ENCODE data around the gene MACO1. TPM values are rescaled to one million over a fixed set of nuclear protein-coding genes. Genes with fewer than 3 reads are reported as not detected.
"Not testable (repeated sequence)": the region's sequence is repeated elsewhere in the genome, so short reads cannot be mapped to it uniquely, and the experiment has no call there.

MACO1 gene
- total RNA-seq, 4 donors from 2014 or later: 25.6 to 31.8 (median 28.7) TPM

DNA sequence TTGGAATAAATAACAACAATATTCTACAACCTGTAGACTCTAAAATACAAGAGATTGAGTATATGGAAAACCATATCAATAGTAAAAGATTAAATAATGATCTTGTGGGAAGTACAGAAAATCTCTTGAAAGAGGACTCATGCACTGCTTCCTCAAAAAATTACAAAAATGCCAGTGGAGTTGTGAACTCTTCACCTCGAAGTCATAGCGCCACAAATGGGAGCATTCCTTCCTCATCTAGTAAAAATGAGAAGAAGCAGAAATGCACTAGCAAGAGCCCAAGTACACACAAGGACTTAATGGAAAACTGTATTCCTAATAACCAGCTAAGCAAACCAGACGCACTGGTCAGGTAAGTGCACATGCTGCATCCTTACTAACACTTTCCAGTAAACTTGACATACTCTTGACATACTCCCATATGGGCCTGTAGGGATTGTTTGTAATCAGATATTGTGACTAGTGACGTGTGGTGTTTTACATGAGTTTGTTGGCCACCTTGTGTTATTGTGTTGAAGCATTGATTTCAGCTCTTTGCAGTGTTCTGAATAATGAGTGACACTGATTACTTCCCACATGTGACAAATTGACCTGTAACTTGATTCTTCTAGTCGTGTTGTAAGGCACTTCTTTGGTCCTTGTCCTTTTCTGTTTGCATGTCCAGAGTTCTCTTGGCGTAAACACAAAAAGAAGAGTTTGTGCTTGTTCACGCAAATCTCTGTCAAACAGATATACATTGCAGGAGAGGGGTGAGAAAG lies 28.0 kb downstream of the MACO1 start:
- no peak overlapping the region for H3K27ac ChIP-seq
- no peak overlapping the region for H3K4me3 ChIP-seq (replicated peaks in 1 of 3)
- H3K36me3 ChIP-seq: peaks cover 9 to 16% of the 10 kb centered on the region in 2 donors
- H3K4me1 ChIP-seq: no peaks in the 10 kb centered on the region
- no peaks in the 10 kb centered on the region for H3K27me3 ChIP-seq
- TF ChIP-seq, protein P1, sequence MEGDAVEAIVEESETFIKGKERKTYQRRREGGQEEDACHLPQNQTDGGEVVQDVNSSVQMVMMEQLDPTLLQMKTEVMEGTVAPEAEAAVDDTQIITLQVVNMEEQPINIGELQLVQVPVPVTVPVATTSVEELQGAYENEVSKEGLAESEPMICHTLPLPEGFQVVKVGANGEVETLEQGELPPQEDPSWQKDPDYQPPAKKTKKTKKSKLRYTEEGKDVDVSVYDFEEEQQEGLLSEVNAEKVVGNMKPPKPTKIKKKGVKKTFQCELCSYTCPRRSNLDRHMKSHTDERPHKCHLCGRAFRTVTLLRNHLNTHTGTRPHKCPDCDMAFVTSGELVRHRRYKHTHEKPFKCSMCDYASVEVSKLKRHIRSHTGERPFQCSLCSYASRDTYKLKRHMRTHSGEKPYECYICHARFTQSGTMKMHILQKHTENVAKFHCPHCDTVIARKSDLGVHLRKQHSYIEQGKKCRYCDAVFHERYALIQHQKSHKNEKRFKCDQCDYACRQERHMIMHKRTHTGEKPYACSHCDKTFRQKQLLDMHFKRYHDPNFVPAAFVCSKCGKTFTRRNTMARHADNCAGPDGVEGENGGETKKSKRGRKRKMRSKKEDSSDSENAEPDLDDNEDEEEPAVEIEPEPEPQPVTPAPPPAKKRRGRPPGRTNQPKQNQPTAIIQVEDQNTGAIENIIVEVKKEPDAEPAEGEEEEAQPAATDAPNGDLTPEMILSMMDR (IDR thresholded peaks at IDR 0.05): no peak
- no peak for TF ChIP-seq POLR2A (IDR thresholded peaks at IDR 0.05)
- no peaks in the 10 kb centered on the region for H3K9me3 ChIP-seq
- intact Hi-C loops (cut with DNase I): no loop called here
- DNase-seq: no peak
- 82 to 83% methylated on average over 7 of the region's 7 CpGs for WGBS, 2 donors

DNA sequence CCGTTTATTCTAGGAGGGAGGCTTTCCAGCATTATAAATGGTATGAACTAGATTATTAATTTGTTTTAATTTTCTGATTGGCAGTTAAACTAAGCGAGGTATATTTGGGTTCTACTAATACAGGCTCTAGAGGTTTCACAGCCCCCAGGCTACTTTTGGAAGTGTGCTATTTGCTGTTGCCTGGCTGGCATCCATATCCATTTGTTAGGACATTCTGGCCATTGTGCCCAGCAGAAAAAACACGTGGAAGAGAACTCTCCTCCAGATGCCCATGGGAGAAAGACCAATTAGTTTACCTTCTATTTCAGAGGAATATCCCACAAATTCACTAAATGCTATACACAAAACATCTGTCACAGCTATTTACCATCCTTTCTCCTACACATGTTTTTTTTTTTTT lies 29.3 kb downstream of the MACO1 start:
- H3K9me3 ChIP-seq: no peaks in the 10 kb centered on the region
- H3K4me3 ChIP-seq (replicated peaks in 1 of 3): no peak overlapping the region
- 86 to 90% methylated on average over 3 of the region's 3 CpGs for WGBS, 2 donors
- H3K36me3 ChIP-seq: peaks cover 5 to 16% of the 10 kb centered on the region in 2 donors
- intact Hi-C loops (cut with DNase I): no loop called here
- H3K27ac ChIP-seq: no peak overlapping the region
- TF ChIP-seq, protein P1 (IDR thresholded peaks at IDR 0.05): no peak
- no peak for TF ChIP-seq POLR2A (IDR thresholded peaks at IDR 0.05)
- DNase-seq: no peak
- no peaks in the 10 kb centered on the region for H3K4me1 ChIP-seq
- H3K27me3 ChIP-seq: no peaks in the 10 kb centered on the region

DNA sequence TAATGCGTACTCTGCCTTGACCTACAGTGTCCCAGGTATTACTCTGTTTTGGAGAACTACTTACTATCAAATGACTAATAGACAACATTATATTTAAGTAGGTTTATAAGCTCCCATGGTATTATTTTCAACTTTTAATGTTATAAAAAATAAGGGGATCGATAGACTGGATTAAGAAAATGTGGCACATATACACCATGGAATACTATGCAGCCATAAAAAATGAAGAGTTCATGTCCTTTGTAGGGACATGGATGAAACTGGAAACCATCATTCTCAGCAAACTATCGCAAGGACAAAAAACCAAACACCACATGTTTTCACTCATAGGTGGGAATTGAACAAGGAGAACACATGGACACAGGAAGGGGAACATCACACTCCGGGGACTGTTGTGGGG lies 30.1 kb downstream of the MACO1 start:
- H3K9me3 ChIP-seq; H3K4me3 ChIP-seq (replicated peaks in 1 of 3); DNase-seq; intact Hi-C loops (cut with DNase I); H3K27me3 ChIP-seq; H3K4me1 ChIP-seq; H3K27ac ChIP-seq: not testable (repeated sequence)
- WGBS, 2 donors: 79 to 81% methylated on average over 4 of the region's 4 CpGs
- peaks cover 5 to 10% of the 10 kb centered on the region in 2 donors for H3K36me3 ChIP-seq

DNA sequence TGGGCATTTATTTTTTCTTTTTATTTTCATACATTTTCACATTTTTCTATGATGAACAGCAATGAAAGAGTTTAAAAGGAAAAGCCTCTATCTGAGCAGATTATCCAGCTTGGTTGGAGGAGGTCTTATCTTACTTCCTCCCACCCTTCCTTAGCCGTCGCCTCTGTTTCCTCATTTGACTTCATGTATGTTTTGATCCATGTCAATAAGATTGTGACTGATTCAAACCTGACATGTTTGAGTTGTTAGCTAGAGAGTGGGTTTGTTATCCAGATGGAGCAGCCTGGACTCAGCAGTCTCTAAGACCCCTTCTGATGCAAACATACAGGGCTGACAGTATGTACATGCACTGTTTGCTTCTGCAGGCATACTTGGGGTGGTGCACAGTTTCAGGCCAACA lies 31.2 kb downstream of the MACO1 start:
- no peak for TF ChIP-seq POLR2A (IDR thresholded peaks at IDR 0.05)
- TF ChIP-seq, protein P1 (IDR thresholded peaks at IDR 0.05): no peak
- peaks cover 2% of the 10 kb centered on the region in 2 donors for H3K4me1 ChIP-seq
- DNase-seq: no peak
- no peak overlapping the region for H3K27ac ChIP-seq
- no peak overlapping the region for H3K4me3 ChIP-seq (replicated peaks in 1 of 3)
- 73 to 76% methylated on average over 2 of the region's 2 CpGs for WGBS, 2 donors
- H3K36me3 ChIP-seq: peaks cover 5 to 8% of the 10 kb centered on the region in 2 donors
- intact Hi-C loops (cut with DNase I): no loop called here
- no peaks in the 10 kb centered on the region for H3K9me3 ChIP-seq
- H3K27me3 ChIP-seq: no peaks in the 10 kb centered on the region

DNA sequence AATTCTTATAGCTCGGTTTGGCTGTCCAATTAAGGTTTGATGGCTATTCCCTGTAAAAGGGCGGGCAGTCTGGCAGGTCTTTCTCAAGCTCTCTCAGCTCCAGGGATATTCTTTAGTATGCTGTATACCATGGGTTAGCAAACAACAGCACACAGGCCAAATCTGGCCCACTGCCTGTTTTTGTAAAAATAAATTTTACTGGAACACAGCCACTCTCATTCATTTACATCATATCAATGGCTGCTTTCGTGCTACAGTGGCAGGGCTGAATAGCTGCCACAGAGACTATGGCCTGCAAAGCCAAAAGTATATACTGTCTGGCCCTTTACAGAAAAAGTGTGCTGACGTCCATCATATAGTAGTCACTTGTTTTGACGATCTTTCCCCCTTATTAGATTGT lies 32.0 kb downstream of the MACO1 start:
- WGBS, 2 donors: 77 to 84% methylated on average over 5 of the region's 5 CpGs
- H3K9me3 ChIP-seq: no peaks in the 10 kb centered on the region
- peaks cover 5 to 8% of the 10 kb centered on the region in 2 donors for H3K36me3 ChIP-seq
- H3K4me3 ChIP-seq (replicated peaks in 1 of 3): no peak overlapping the region
- no peaks in the 10 kb centered on the region for H3K27me3 ChIP-seq
- H3K4me1 ChIP-seq: peaks cover 11% of the 10 kb centered on the region in 2 donors
- DNase-seq: no peak
- intact Hi-C loops (cut with DNase I): no loop called here
- H3K27ac ChIP-seq: no peak overlapping the region
- no peak for TF ChIP-seq POLR2A (IDR thresholded peaks at IDR 0.05)
- TF ChIP-seq, protein P1 (IDR thresholded peaks at IDR 0.05): no peak

Data from thyroid gland (tissue), 4 donors.